ENCODE measurements around the gene TUB. TPM values are rescaled to one million over a fixed set of nuclear protein-coding genes. Genes with fewer than 3 reads are reported as not detected.

TUB gene
- total and polyA plus RNA-seq, 10 donors = 0.17 to 3.2 (median 1.8) TPM

DNA sequence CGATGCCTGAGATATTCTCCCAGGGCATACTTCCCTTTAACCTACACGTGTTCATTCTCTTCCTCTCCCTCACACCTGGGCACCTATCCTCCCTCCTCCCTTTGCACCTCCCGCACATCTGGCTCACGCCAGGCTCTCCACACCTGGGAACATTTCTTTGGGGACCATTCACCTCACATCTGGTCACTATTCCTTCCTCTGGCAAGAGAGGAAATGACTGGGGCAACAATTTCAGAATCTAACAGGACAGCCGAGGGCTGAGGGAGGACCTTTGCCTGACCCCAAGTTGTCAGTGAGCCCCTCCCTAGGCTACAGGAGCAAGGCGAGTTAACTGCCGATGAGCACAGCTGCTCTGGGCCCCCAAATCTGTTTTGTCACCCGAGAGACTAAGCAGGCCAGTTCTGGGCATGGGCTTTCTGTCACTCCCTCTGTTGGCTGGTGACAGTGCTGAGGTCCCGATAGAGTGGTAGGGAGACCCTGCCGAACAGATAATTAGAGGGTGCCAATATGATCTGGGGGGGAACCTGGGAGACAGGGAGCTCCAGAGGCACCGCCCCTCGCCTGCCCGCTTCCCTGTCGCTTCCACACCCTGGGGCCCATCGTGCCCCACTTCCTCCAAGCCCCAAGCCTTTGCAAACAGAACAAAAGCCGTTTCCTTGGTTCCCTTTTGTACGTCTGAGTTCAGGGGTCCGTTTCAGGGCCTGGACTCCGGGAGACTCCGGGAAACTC, 48.3 kb upstream of the TUB start:
- intact Hi-C loops (cut with DNase I; ENCODE audit: low total_unique reads) = loop anchor here (10.0 kb wide), 1 partner anchor 62 kb away; no protein-coding TSS in a partner anchor
- Histone ChIP-seq H3K4me1 (peaks cover 4 to 9% (median 8%) of the 10 kb centered on the region in 6 donors), H3K27ac (no peak overlapping the region), H3K36me3 (no peaks in the 10 kb centered on the region), H3K9me3 (no peaks in the 10 kb centered on the region), H3K4me3 (peak overlapping the region in 1 of 8 donors; percentile 33), H3K27me3 (replicated peaks in 1 of 7) (peaks cover 0 to 45% (median 15%) of the 10 kb centered on the region in 7 donors)
- TF ChIP-seq POLR2AphosphoS5 (IDR thresholded peaks at IDR 0.05) = no peak
- TF ChIP-seq, protein P1, sequence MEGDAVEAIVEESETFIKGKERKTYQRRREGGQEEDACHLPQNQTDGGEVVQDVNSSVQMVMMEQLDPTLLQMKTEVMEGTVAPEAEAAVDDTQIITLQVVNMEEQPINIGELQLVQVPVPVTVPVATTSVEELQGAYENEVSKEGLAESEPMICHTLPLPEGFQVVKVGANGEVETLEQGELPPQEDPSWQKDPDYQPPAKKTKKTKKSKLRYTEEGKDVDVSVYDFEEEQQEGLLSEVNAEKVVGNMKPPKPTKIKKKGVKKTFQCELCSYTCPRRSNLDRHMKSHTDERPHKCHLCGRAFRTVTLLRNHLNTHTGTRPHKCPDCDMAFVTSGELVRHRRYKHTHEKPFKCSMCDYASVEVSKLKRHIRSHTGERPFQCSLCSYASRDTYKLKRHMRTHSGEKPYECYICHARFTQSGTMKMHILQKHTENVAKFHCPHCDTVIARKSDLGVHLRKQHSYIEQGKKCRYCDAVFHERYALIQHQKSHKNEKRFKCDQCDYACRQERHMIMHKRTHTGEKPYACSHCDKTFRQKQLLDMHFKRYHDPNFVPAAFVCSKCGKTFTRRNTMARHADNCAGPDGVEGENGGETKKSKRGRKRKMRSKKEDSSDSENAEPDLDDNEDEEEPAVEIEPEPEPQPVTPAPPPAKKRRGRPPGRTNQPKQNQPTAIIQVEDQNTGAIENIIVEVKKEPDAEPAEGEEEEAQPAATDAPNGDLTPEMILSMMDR (IDR thresholded peaks at IDR 0.05 in 8 of 11, conservative IDR thresholded peaks at IDR 0.05 in 3 of 11) = no peak
- TF ChIP-seq POLR2A (IDR thresholded peaks at IDR 0.05) = no peak
- 29 to 35% (median 30%) methylated on average over 16 to 20 of the region's 20 CpGs for WGBS, 5 donors
- DNase-seq = peak; percentile 42

DNA sequence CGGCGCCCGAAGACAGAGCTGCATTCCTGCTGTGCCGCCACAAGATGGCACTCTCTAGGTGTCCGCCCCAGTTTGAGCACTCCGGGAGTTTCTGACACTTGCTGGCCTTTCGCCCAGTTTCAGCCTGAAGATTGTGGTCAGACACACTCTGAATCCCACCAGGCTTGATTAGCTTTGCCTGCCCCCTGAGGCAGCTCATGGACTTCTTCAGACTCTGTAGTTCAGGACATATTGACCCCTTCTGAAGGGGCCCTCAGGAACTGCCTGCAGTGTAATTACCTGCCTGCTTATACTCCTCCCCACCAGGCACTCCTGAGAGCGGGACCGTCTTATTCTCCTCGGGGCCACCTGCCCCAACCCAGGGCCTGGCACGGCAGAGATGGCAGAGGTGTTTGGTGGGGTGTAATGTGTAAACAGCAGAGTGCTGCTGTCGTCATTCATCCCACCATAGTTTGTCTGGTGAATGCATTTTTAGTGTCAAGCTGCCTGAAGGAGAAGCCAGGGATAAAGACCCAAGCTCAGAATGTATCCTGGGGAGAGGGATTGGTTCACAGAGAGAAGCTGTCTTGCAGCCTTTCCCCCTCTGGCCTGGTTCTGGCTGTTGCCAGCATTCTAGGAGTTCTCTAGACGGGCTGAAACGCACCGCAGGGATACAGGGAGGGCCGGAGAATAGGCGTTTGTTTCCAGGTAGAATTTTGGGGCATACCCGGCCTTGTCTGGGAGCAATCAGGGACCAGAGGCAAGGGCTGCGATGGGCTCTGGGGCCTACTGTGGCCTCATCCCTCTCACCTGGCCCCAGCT, 47.5 kb upstream of the TUB start:
- TF ChIP-seq POLR2AphosphoS5 (IDR thresholded peaks at IDR 0.05) (no peak), POLR2A (IDR thresholded peaks at IDR 0.05) (no peak)
- TF ChIP-seq, protein P1 (IDR thresholded peaks at IDR 0.05 in 8 of 11, conservative IDR thresholded peaks at IDR 0.05 in 3 of 11) = peak; percentile 27 to 91 (median 84)
- Histone ChIP-seq H3K4me3 (peak overlapping the region in 1 of 8 donors; percentile 33), H3K9me3 (no peaks in the 10 kb centered on the region), H3K4me1 (peaks cover 4 to 9% (median 8%) of the 10 kb centered on the region in 6 donors), H3K36me3 (no peaks in the 10 kb centered on the region), H3K27me3 (replicated peaks in 1 of 7) (peaks cover 0 to 45% (median 15%) of the 10 kb centered on the region in 7 donors), H3K27ac (no peak overlapping the region)
- DNase-seq = peak; percentile 85
- WGBS, 5 donors = 48 to 55% (median 49%) methylated on average over 17 to 19 of the region's 19 CpGs
- intact Hi-C loops (cut with DNase I; ENCODE audit: low total_unique reads) = loop anchor here (10.0 kb wide), 1 partner anchor 61 kb away; no protein-coding TSS in a partner anchor

DNA sequence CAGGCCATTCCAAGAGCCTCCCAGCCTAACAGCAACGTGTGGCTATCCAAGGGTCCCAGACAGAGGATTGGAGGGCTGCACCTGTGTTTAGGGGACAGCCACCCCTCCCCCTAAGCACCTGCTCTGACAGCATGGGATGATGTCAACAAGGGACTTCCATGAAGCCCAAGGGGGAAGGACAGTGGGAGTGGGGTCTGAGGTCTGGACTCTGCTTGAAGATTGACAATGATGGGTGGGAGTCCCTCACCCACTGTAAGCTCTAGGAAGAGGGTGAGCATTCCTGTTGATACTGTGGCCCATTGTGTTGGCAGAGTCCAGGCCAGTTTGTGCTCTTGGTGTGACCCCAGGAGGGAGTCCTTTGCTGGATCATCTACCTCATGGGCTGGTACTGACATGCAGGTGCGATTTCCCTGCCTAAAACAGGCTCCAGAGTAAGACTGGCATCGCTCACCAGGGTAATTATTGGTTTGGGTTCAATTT, 46.9 kb upstream of the TUB start:
- WGBS, 5 donors = 77 to 88% (median 85%) methylated on average over 3 of the region's 3 CpGs
- intact Hi-C loops (cut with DNase I; ENCODE audit: low total_unique reads) = loop anchor here (10.0 kb wide), 1 partner anchor 61 kb away; no protein-coding TSS in a partner anchor
- Histone ChIP-seq H3K9me3 (no peaks in the 10 kb centered on the region), H3K4me3 (no peak overlapping the region), H3K27me3 (replicated peaks in 1 of 7) (peaks cover 0 to 45% (median 15%) of the 10 kb centered on the region in 7 donors), H3K4me1 (peaks cover 4 to 9% (median 8%) of the 10 kb centered on the region in 6 donors), H3K27ac (no peak overlapping the region), H3K36me3 (no peaks in the 10 kb centered on the region)
- DNase-seq = no peak
- TF ChIP-seq POLR2A (IDR thresholded peaks at IDR 0.05) (no peak), POLR2AphosphoS5 (IDR thresholded peaks at IDR 0.05) (no peak)
- TF ChIP-seq, protein P1 (IDR thresholded peaks at IDR 0.05 in 8 of 11, conservative IDR thresholded peaks at IDR 0.05 in 3 of 11) = no peak

Data from spleen (tissue), 11 donors.